ENCODE measurements around the gene AP1B1. TPM values are rescaled to one million over a fixed set of nuclear protein-coding genes. Genes with fewer than 3 reads are reported as not detected.

The AP1B1 gene
- total and polyA plus RNA-seq, 2 donors: 33.0 to 33.2 TPM

- Histone ChIP-seq H3K27me3 (ENCODE audit: control insufficient read depth in 2 of 2, insufficient read depth in 1 of 2, low read length in 1 of 2) (peaks cover 75 to 95% of the 10 kb centered on the region in 2 donors), H3K4me3 (ENCODE audit: low read length in 2 of 2) (no peak overlapping the region), H3K9me3 (ENCODE audit: control insufficient read depth in 2 of 2, insufficient read depth in 1 of 2, low read length in 1 of 2) (peaks cover 4 to 5% of the 10 kb centered on the region in 2 donors), H3K4me1 (ENCODE audit: control insufficient read depth in 2 of 2, insufficient read depth in 2 of 2, low read length in 2 of 2) (peaks cover 0 to 20% of the 10 kb centered on the region in 2 donors), H3K36me3 (ENCODE audit: control insufficient read depth in 2 of 2, insufficient read depth in 2 of 2, low read length in 1 of 2) (no peaks in the 10 kb centered on the region), H3K27ac (ENCODE audit: low read depth in 1 of 2, low read length in 1 of 2) (peak overlapping the region in 1 of 2 donors; percentile 18)
- 91% methylated on average over 50 of the region's 50 CpGs for whole genome bisulfite sequencing
- no peak for DNase-seq (ENCODE audit: low read depth in 6 of 9, low spot score in 9 of 9)
Observed at GRCh38 chr22:29311464-29312217, 76.7 kb downstream of the AP1B1 start.

GRCh38 chr22:29310863-29311339 is 77.5 kb downstream of the AP1B1 start:
- peak in 5 of 9 donors; percentile 6 to 52 (median 25) for DNase-seq (ENCODE audit: low read depth in 6 of 9, low spot score in 9 of 9)
- H3K4me3 ChIP-seq (ENCODE audit: low read length in 2 of 2): no peak overlapping the region
- WGBS: 28% methylated on average over 18 of the region's 18 CpGs
- H3K27ac ChIP-seq (ENCODE audit: low read depth in 1 of 2, low read length in 1 of 2): no peak overlapping the region
- H3K36me3 ChIP-seq (ENCODE audit: control insufficient read depth in 2 of 2, insufficient read depth in 2 of 2, low read length in 1 of 2): no peaks in the 10 kb centered on the region
- peaks cover 0 to 27% of the 10 kb centered on the region in 2 donors for H3K4me1 ChIP-seq (ENCODE audit: control insufficient read depth in 2 of 2, insufficient read depth in 2 of 2, low read length in 2 of 2)
- peaks cover 5 to 10% of the 10 kb centered on the region in 2 donors for H3K9me3 ChIP-seq (ENCODE audit: control insufficient read depth in 2 of 2, insufficient read depth in 1 of 2, low read length in 1 of 2)
- peaks cover 73 to 95% of the 10 kb centered on the region in 2 donors for H3K27me3 ChIP-seq (ENCODE audit: control insufficient read depth in 2 of 2, insufficient read depth in 1 of 2, low read length in 1 of 2)

GRCh38 chr22:29310065-29310862 is 78.1 kb downstream of the AP1B1 start:
- peaks cover 5 to 10% of the 10 kb centered on the region in 2 donors for H3K9me3 ChIP-seq (ENCODE audit: control insufficient read depth in 2 of 2, insufficient read depth in 1 of 2, low read length in 1 of 2)
- no peak for DNase-seq (ENCODE audit: low read depth in 6 of 9, low spot score in 9 of 9)
- no peaks in the 10 kb centered on the region for H3K36me3 ChIP-seq (ENCODE audit: control insufficient read depth in 2 of 2, insufficient read depth in 2 of 2, low read length in 1 of 2)
- H3K4me1 ChIP-seq (ENCODE audit: control insufficient read depth in 2 of 2, insufficient read depth in 2 of 2, low read length in 2 of 2): peaks cover 0 to 28% of the 10 kb centered on the region in 2 donors
- H3K27me3 ChIP-seq (ENCODE audit: control insufficient read depth in 2 of 2, insufficient read depth in 1 of 2, low read length in 1 of 2): peaks cover 67 to 96% of the 10 kb centered on the region in 2 donors
- 91% methylated on average over 28 of the region's 28 CpGs for WGBS
- H3K27ac ChIP-seq (ENCODE audit: low read depth in 1 of 2, low read length in 1 of 2): no peak overlapping the region
- H3K4me3 ChIP-seq (ENCODE audit: low read length in 2 of 2): no peak overlapping the region

- no peak for DNase-seq (ENCODE audit: low read depth in 6 of 9, low spot score in 9 of 9)
- Histone ChIP-seq H3K4me1 (ENCODE audit: control insufficient read depth in 2 of 2, insufficient read depth in 2 of 2, low read length in 2 of 2) (peaks cover 0 to 26% of the 10 kb centered on the region in 2 donors), H3K4me3 (ENCODE audit: low read length in 2 of 2) (no peak overlapping the region), H3K27me3 (ENCODE audit: control insufficient read depth in 2 of 2, insufficient read depth in 1 of 2, low read length in 1 of 2) (peaks cover 59 to 95% of the 10 kb centered on the region in 2 donors), H3K36me3 (ENCODE audit: control insufficient read depth in 2 of 2, insufficient read depth in 2 of 2, low read length in 1 of 2) (no peaks in the 10 kb centered on the region), H3K9me3 (ENCODE audit: control insufficient read depth in 2 of 2, insufficient read depth in 1 of 2, low read length in 1 of 2) (peaks cover 5 to 10% of the 10 kb centered on the region in 2 donors), H3K27ac (ENCODE audit: low read depth in 1 of 2, low read length in 1 of 2) (no peak overlapping the region)
- WGBS: 91% methylated on average over 21 of the region's 21 CpGs
Observed at GRCh38 chr22:29309332-29310064, 78.9 kb downstream of the AP1B1 start.

- Histone ChIP-seq H3K27ac (ENCODE audit: low read depth in 1 of 2, low read length in 1 of 2) (no peak overlapping the region), H3K36me3 (ENCODE audit: control insufficient read depth in 2 of 2, insufficient read depth in 2 of 2, low read length in 1 of 2) (no peaks in the 10 kb centered on the region), H3K4me1 (ENCODE audit: control insufficient read depth in 2 of 2, insufficient read depth in 2 of 2, low read length in 2 of 2) (peaks cover 0 to 19% of the 10 kb centered on the region in 2 donors), H3K4me3 (ENCODE audit: low read length in 2 of 2) (no peak overlapping the region), H3K27me3 (ENCODE audit: control insufficient read depth in 2 of 2, insufficient read depth in 1 of 2, low read length in 1 of 2) (peaks cover 52 to 94% of the 10 kb centered on the region in 2 donors), H3K9me3 (ENCODE audit: control insufficient read depth in 2 of 2, insufficient read depth in 1 of 2, low read length in 1 of 2) (peaks cover 5 to 10% of the 10 kb centered on the region in 2 donors)
- DNase-seq (ENCODE audit: low read depth in 6 of 9, low spot score in 9 of 9): no peak
- 69% methylated on average over 13 of the region's 13 CpGs for WGBS
Observed at GRCh38 chr22:29308791-29309262, 79.5 kb downstream of the AP1B1 start.

GRCh38 chr22:29308148-29308790 is 80.1 kb downstream of the AP1B1 start:
- Histone ChIP-seq H3K4me3 (ENCODE audit: low read length in 2 of 2) (no peak overlapping the region), H3K27ac (ENCODE audit: low read depth in 1 of 2, low read length in 1 of 2) (no peak overlapping the region), H3K9me3 (ENCODE audit: control insufficient read depth in 2 of 2, insufficient read depth in 1 of 2, low read length in 1 of 2) (peaks cover 4 to 6% of the 10 kb centered on the region in 2 donors), H3K36me3 (ENCODE audit: control insufficient read depth in 2 of 2, insufficient read depth in 2 of 2, low read length in 1 of 2) (no peaks in the 10 kb centered on the region), H3K27me3 (ENCODE audit: control insufficient read depth in 2 of 2, insufficient read depth in 1 of 2, low read length in 1 of 2) (peaks cover 47 to 88% of the 10 kb centered on the region in 2 donors), H3K4me1 (ENCODE audit: control insufficient read depth in 2 of 2, insufficient read depth in 2 of 2, low read length in 2 of 2) (peaks cover 0 to 18% of the 10 kb centered on the region in 2 donors)
- no peak for DNase-seq (ENCODE audit: low read depth in 6 of 9, low spot score in 9 of 9)
- 95% methylated on average over 50 of the region's 50 CpGs for WGBS

- peaks cover 41 to 82% of the 10 kb centered on the region in 2 donors for H3K27me3 ChIP-seq (ENCODE audit: control insufficient read depth in 2 of 2, insufficient read depth in 1 of 2, low read length in 1 of 2)
- H3K4me3 ChIP-seq (ENCODE audit: low read length in 2 of 2): no peak overlapping the region
- WGBS: 94% methylated on average over 20 of the region's 20 CpGs
- H3K9me3 ChIP-seq (ENCODE audit: control insufficient read depth in 2 of 2, insufficient read depth in 1 of 2, low read length in 1 of 2): peaks cover 0 to 6% of the 10 kb centered on the region in 2 donors
- H3K36me3 ChIP-seq (ENCODE audit: control insufficient read depth in 2 of 2, insufficient read depth in 2 of 2, low read length in 1 of 2): no peaks in the 10 kb centered on the region
- no peak for DNase-seq (ENCODE audit: low read depth in 6 of 9, low spot score in 9 of 9)
- H3K4me1 ChIP-seq (ENCODE audit: control insufficient read depth in 2 of 2, insufficient read depth in 2 of 2, low read length in 2 of 2): peaks cover 0 to 18% of the 10 kb centered on the region in 2 donors
- H3K27ac ChIP-seq (ENCODE audit: low read depth in 1 of 2, low read length in 1 of 2): no peak overlapping the region
Observed at GRCh38 chr22:29307596-29308147, 80.7 kb downstream of the AP1B1 start.

All from thymus (tissue), 11 donors.